Measurements from ENCODE around the gene HAUS8. TPM values are rescaled to one million over a fixed set of nuclear protein-coding genes. Genes with fewer than 3 reads are reported as not detected.

Gene HAUS8
- total and polyA plus RNA-seq, 2 of the 8 experiments (the other 6 are each of a cell fraction or from before 2014, with no cell fraction given) = 18.4 to 23.2 TPM

DNA sequence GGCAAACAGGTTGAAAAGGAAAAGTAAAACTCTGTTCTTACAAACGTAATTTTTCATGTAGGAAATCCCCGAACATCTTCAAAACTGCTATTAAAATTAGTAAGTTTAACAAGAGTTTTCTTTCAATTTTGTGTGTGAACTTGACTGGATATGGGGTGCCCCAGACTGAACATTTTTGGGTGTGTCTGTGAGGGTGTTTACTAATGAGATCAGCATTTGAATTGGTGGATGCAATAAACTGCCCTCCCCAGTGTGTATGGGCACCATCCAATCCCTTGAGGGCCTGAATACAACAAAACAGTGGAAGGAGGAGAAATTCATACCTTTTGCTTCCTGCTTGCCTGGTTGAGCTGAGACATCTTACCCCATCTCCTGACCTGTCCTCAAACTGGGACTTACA is 11.8 kb downstream of the HAUS8 start (continued):
- TF ChIP-seq, protein P1, sequence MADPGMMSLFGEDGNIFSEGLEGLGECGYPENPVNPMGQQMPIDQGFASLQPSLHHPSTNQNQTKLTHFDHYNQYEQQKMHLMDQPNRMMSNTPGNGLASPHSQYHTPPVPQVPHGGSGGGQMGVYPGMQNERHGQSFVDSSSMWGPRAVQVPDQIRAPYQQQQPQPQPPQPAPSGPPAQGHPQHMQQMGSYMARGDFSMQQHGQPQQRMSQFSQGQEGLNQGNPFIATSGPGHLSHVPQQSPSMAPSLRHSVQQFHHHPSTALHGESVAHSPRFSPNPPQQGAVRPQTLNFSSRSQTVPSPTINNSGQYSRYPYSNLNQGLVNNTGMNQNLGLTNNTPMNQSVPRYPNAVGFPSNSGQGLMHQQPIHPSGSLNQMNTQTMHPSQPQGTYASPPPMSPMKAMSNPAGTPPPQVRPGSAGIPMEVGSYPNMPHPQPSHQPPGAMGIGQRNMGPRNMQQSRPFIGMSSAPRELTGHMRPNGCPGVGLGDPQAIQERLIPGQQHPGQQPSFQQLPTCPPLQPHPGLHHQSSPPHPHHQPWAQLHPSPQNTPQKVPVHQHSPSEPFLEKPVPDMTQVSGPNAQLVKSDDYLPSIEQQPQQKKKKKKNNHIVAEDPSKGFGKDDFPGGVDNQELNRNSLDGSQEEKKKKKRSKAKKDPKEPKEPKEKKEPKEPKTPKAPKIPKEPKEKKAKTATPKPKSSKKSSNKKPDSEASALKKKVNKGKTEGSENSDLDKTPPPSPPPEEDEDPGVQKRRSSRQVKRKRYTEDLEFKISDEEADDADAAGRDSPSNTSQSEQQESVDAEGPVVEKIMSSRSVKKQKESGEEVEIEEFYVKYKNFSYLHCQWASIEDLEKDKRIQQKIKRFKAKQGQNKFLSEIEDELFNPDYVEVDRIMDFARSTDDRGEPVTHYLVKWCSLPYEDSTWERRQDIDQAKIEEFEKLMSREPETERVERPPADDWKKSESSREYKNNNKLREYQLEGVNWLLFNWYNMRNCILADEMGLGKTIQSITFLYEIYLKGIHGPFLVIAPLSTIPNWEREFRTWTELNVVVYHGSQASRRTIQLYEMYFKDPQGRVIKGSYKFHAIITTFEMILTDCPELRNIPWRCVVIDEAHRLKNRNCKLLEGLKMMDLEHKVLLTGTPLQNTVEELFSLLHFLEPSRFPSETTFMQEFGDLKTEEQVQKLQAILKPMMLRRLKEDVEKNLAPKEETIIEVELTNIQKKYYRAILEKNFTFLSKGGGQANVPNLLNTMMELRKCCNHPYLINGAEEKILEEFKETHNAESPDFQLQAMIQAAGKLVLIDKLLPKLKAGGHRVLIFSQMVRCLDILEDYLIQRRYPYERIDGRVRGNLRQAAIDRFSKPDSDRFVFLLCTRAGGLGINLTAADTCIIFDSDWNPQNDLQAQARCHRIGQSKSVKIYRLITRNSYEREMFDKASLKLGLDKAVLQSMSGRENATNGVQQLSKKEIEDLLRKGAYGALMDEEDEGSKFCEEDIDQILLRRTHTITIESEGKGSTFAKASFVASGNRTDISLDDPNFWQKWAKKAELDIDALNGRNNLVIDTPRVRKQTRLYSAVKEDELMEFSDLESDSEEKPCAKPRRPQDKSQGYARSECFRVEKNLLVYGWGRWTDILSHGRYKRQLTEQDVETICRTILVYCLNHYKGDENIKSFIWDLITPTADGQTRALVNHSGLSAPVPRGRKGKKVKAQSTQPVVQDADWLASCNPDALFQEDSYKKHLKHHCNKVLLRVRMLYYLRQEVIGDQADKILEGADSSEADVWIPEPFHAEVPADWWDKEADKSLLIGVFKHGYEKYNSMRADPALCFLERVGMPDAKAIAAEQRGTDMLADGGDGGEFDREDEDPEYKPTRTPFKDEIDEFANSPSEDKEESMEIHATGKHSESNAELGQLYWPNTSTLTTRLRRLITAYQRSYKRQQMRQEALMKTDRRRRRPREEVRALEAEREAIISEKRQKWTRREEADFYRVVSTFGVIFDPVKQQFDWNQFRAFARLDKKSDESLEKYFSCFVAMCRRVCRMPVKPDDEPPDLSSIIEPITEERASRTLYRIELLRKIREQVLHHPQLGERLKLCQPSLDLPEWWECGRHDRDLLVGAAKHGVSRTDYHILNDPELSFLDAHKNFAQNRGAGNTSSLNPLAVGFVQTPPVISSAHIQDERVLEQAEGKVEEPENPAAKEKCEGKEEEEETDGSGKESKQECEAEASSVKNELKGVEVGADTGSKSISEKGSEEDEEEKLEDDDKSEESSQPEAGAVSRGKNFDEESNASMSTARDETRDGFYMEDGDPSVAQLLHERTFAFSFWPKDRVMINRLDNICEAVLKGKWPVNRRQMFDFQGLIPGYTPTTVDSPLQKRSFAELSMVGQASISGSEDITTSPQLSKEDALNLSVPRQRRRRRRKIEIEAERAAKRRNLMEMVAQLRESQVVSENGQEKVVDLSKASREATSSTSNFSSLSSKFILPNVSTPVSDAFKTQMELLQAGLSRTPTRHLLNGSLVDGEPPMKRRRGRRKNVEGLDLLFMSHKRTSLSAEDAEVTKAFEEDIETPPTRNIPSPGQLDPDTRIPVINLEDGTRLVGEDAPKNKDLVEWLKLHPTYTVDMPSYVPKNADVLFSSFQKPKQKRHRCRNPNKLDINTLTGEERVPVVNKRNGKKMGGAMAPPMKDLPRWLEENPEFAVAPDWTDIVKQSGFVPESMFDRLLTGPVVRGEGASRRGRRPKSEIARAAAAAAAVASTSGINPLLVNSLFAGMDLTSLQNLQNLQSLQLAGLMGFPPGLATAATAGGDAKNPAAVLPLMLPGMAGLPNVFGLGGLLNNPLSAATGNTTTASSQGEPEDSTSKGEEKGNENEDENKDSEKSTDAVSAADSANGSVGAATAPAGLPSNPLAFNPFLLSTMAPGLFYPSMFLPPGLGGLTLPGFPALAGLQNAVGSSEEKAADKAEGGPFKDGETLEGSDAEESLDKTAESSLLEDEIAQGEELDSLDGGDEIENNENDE (IDR thresholded peaks at IDR 0.05; ENCODE audit: insufficient replicate concordance, low read length) = no peak
- no peak for TF ChIP-seq RNF2 (IDR thresholded peaks at IDR 0.05; ENCODE audit: borderline replicate concordance, low read depth, low read length, missing control alignments, poor library complexity, severe bottlenecking)
- TF ChIP-seq EZH2 (IDR thresholded peaks at IDR 0.05; ENCODE audit: low read depth, low read length, severe bottlenecking) = no peak
- TF ChIP-seq POLR2AphosphoS5 (IDR thresholded peaks at IDR 0.05; ENCODE audit: low read depth, low read length) = no peak
- no peak for TF ChIP-seq CREB1 (IDR thresholded peaks at IDR 0.05)
- TF ChIP-seq GABPA (IDR thresholded peaks at IDR 0.05; ENCODE audit: borderline replicate concordance, insufficient read depth, low read length) = no peak
- no peak for TF ChIP-seq CEBPB (IDR thresholded peaks at IDR 0.05; ENCODE audit: low read depth, low read length)
- TF ChIP-seq RXRA (IDR thresholded peaks at IDR 0.05; ENCODE audit: insufficient read depth, low read depth, low read length) = no peak

All from H1 (cell line).